HEK293 (cell line): ENCODE results near the gene MYL6B.

ENCODE experiments used
- CTCF ChIP-seq: fragments of 450-650 bp; formaldehyde crosslinking; IDR thresholded peaks from 2 replicates; pipeline ENCODE4 v1.5.1; 2016; ENCODE audit warnings: missing biosample characterization, missing genetic modification characterization
- GFI1B ChIP-seq: fragments of 450-650 bp; formaldehyde crosslinking; IDR thresholded peaks from 2 replicates; pipeline ENCODE4 v1.5.1; 2016; ENCODE audit warnings: missing biosample characterization, missing genetic modification characterization
- INSM2 ChIP-seq: fragments of 450-650 bp; formaldehyde crosslinking; IDR thresholded peaks from 2 replicates; pipeline ENCODE4 v1.5.1; 2016; ENCODE audit warnings: missing biosample characterization, missing genetic modification characterization
- PRDM1 ChIP-seq: fragments of 450-650 bp; formaldehyde crosslinking; IDR thresholded peaks from 2 replicates; pipeline ENCODE4; 2016; ENCODE audit warnings: missing biosample characterization, missing genetic modification characterization
- PRDM2 ChIP-seq: fragments of 450-650 bp; formaldehyde crosslinking; IDR thresholded peaks from 2 replicates; pipeline ENCODE4 v1.5.1; 2016; ENCODE audit warnings: missing biosample characterization, missing genetic modification characterization, borderline replicate concordance
- ZBTB11 ChIP-seq: fragments of 450-650 bp; formaldehyde crosslinking; conservative IDR thresholded peaks from 2 replicates; pipeline ENCODE4 v1.5.1; 2016; ENCODE audit warnings: low read depth, missing biosample characterization, missing genetic modification characterization
- ZBTB26 ChIP-seq: fragments of 450-650 bp; formaldehyde crosslinking; optimal IDR thresholded peaks from 2 replicates; pipeline ENCODE3; 2016; ENCODE audit warnings: missing biosample characterization, mild to moderate bottlenecking, missing genetic modification characterization
- ZBTB8A ChIP-seq: fragments of 450-650 bp; formaldehyde crosslinking; IDR thresholded peaks from 2 replicates; pipeline ENCODE4 v1.5.1; 2016; ENCODE audit warnings: missing biosample characterization, missing genetic modification characterization
- ZFP3 ChIP-seq: fragments of 450-650 bp; formaldehyde crosslinking; IDR thresholded peaks from 2 replicates; pipeline ENCODE4 v1.5.1; 2016; ENCODE audit warnings: low read depth, missing biosample characterization, missing genetic modification characterization
- ZNF16 ChIP-seq: fragments of 450-650 bp; formaldehyde crosslinking; IDR thresholded peaks from 2 replicates; pipeline ENCODE4 v1.5.1; 2016; ENCODE audit warnings: low read depth, missing biosample characterization, missing genetic modification characterization
- ZNF174 ChIP-seq: fragments of 450-650 bp; formaldehyde crosslinking; IDR thresholded peaks from 2 replicates; pipeline ENCODE4 v1.5.0; 2017; ENCODE audit warnings: missing biosample characterization, mild to moderate bottlenecking, missing genetic modification characterization
- ZNF19 ChIP-seq: fragments of 450-650 bp; formaldehyde crosslinking; IDR thresholded peaks from 2 replicates; pipeline ENCODE4; 2016; ENCODE audit warnings: missing biosample characterization, missing genetic modification characterization, low read depth
- ZNF248 ChIP-seq: fragments of 450-650 bp; formaldehyde crosslinking; IDR thresholded peaks from 2 replicates; pipeline ENCODE4 v1.5.1; 2017; ENCODE audit warnings: missing biosample characterization, missing genetic modification characterization
- ZNF292 ChIP-seq: fragments of 450-650 bp; formaldehyde crosslinking; IDR thresholded peaks from 2 replicates; pipeline ENCODE4 v1.5.1; 2016; ENCODE audit warnings: low read depth, missing biosample characterization, missing genetic modification characterization, borderline replicate concordance
- ZNF324 ChIP-seq: fragments of 450-650 bp; formaldehyde crosslinking; IDR thresholded peaks from 2 replicates; pipeline ENCODE4 v1.5.1; 2016; ENCODE audit warnings: missing biosample characterization, missing genetic modification characterization
- ZNF394 ChIP-seq: fragments of 450-650 bp; formaldehyde crosslinking; IDR thresholded peaks from 2 replicates; pipeline ENCODE4 v1.5.1; 2016; ENCODE audit warnings: missing biosample characterization, missing genetic modification characterization, mild to moderate bottlenecking, moderate library complexity, borderline replicate concordance
- ZNF433 ChIP-seq: fragments of 450-650 bp; formaldehyde crosslinking; IDR thresholded peaks from 2 replicates; pipeline ENCODE4 v1.5.1; 2016; ENCODE audit warnings: missing biosample characterization, missing genetic modification characterization, low read depth
- ZNF521 ChIP-seq: fragments of 450-650 bp; formaldehyde crosslinking; IDR thresholded peaks from 2 replicates; pipeline ENCODE4 v1.5.1; 2017; ENCODE audit warnings: missing biosample characterization, mild to moderate bottlenecking, missing genetic modification characterization
- ZNF529 ChIP-seq: fragments of 450-650 bp; formaldehyde crosslinking; IDR thresholded peaks from 2 replicates; pipeline ENCODE4 v1.5.1; 2017; ENCODE audit warnings: missing genetic modification characterization, missing biosample characterization; ENCODE audit not compliant: insufficient replicate concordance
- ZNF555 ChIP-seq: fragments of 450-650 bp; formaldehyde crosslinking; conservative IDR thresholded peaks from 2 replicates; pipeline ENCODE4 v1.5.1; 2017; ENCODE audit warnings: missing biosample characterization, mild to moderate bottlenecking, missing genetic modification characterization, inconsistent platforms
- ZNF624 ChIP-seq: fragments of 450-650 bp; formaldehyde crosslinking; IDR thresholded peaks from 2 replicates; pipeline ENCODE4 v1.5.1; 2017; ENCODE audit warnings: missing biosample characterization, missing genetic modification characterization
- ZNF776 ChIP-seq: fragments of 450-650 bp; formaldehyde crosslinking; IDR thresholded peaks from 2 replicates; pipeline ENCODE4 v1.5.0; 2017; ENCODE audit warnings: missing biosample characterization, missing genetic modification characterization, borderline replicate concordance
- ZNF785 ChIP-seq: fragments of 450-650 bp; formaldehyde crosslinking; IDR thresholded peaks from 2 replicates; pipeline ENCODE4 v1.5.1; 2016; ENCODE audit warnings: missing biosample characterization, missing genetic modification characterization
- ZSCAN30 ChIP-seq: fragments of 450-650 bp; IDR thresholded peaks from 2 replicates; pipeline ENCODE4 v1.5.1; 2018; ENCODE audit warnings: missing biosample characterization, mild to moderate bottlenecking, missing genetic modification characterization, moderate library complexity

MYL6B gene

GRCh38 chr12:56158029-56158925, 5.9 kb downstream of the MYL6B start, which contains the start of gene MYL6 (continued):
- TF ChIP-seq ZNF555: no peak
- TF ChIP-seq GFI1B (tag by site-specific recombination): no peak
- 0 out of 2 replicates have a peak, but pooled peaks have one; percentile 19 for TF ChIP-seq ZFP3
- TF ChIP-seq ZNF174 (tag by site-specific recombination): no peak
- TF ChIP-seq CTCF (tag by site-specific recombination): peak; percentile 30
- no peak for TF ChIP-seq ZNF529
- TF ChIP-seq PRDM2 (tag by site-specific recombination): no peak
- TF ChIP-seq ZNF521: no peak
- TF ChIP-seq ZNF16 (tag by site-specific recombination): no peak; the same call in 1 of the 2 replicates
- TF ChIP-seq ZNF624: no peak
- TF ChIP-seq ZNF776: no peak
- TF ChIP-seq PRDM1 (tag by site-specific recombination): no peak; the same call in 1 of the 2 replicates
- peak; percentile 24 for TF ChIP-seq ZBTB26
- TF ChIP-seq ZNF433 (tag by site-specific recombination): no peak
- no peak for TF ChIP-seq ZNF785 (tag by site-specific recombination)
- TF ChIP-seq ZSCAN30 (tag by site-specific recombination): no peak; the same call in 1 of the 2 replicates
- TF ChIP-seq INSM2 (tag by site-specific recombination): peak; percentile 82
- TF ChIP-seq ZNF248 (tag by site-specific recombination): no peak
- peak; percentile 67 for TF ChIP-seq ZBTB8A
- no peak for TF ChIP-seq ZNF19
- peak; percentile 91 for TF ChIP-seq ZNF324 (tag by site-specific recombination)
- peak; percentile 24; the same call in 1 of the 2 replicates for TF ChIP-seq ZBTB11 (tag by site-specific recombination)
- TF ChIP-seq ZNF394 (tag by site-specific recombination): peak; percentile 28
- no peak for TF ChIP-seq ZNF292
